ENCODE measurements around the gene CD300A. TPM values are rescaled to one million over a fixed set of nuclear protein-coding genes. Genes with fewer than 3 reads are reported as not detected.

CD300A gene
- 0.05 TPM in 1 of 2 replicates, not detected in the other for total RNA-seq

DNA sequence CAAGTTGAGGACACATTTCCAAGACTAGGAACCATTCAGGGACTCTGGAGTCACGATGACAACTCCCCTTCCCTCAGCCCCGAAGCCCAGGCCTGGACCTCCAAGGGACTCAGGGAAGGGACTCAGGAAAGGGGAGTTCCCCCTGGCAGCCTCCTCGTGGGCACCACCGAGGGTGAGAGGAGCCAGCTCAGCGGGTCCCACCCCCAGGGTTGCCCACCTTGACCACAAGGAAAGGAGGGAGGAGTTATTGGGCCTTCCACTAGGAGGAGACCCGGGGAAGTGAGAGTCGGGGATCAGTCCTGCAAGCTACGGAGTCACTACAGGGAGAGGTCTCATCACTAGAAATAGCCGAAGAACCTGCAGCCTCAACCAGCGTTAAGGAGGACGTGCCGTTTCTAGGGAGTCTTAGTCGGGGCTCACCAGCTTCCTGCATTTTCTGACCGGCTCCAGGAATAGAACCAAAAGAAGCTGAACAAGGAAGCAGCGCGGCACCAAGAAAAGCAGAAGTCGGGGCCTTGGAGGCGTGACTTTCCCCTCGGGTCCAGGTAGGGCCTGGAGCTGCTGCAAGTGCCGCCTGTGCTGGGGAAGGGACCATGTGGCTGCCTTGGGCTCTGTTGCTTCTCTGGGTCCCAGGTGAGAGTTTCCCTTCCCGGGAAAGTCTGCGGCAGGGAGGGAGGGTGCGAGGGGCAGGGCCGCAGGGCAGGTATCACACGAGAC lies at the start of gene CD300A:
TSS of gene CD300A (plus strand) at position 524 of the 717 bp plus-strand sequence. CDS start at position 594, 70 bp downstream.
- DNase-seq (ENCODE audit: low read depth) = no peak

DNA sequence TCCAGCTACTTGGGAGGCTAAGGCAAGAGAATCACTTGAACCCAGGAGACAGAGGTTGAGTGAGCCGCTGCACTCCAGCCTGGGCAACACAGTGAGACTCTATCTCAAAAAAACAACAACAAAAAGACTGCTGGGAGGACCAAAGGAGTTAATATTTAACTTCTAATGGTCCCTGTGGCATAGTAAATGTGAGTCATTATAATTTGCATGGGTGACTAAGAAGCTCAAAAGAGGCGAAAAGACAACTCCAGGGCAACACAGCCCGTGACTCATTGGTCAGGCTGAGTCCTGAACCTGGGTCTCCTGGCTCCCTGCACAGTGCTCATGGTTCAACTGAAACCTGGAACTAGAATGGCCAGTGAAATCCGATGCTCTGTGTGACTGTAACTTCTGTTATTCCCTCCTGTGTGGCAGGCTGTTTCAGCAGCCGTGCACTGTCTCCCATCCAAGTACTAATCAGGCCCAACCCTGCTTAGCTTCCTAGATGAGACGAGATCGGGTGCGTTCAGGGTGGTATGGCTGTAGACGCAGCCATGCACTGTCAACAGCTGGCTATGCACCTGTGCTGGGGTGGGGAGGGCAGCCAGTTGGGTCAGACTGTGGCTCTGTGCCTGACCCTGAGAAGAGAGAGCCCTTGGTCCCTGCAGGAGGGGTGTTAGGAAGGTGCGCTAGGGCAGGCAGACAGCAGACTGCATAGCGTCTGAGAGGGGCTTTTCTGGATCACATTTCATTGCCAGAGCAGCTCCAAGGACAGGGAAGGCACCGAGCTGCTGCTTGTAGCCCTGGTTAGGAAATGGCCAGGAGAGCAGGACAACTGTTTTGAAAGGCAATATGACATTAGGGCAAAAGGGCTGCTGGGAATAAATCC lies 49.0 kb upstream of the CD300A start:
- peak; percentile 98 for DNase-seq (ENCODE audit: low read depth)

DNA sequence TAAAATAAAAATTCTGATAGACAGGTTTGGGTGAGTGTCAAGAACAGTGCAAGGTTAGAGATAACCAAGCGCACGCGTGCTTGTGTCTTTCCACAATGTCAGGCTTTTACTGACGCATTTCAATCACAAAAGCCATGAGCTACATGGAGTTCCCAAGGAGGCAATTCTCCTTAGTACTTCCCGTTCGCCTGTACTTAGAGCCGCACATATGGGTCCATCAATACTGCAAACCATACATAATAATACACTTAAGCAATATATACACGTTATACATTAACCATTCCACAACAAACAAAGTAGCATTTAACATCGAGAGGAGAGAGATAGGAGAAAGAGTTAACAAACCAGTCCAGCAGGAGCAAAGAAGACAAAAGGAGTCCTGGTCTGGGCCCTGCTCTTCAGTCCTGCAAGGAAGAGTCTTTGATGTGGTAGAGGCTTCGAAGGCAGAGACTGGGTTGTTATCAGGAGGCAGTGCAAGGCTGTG lies 46.5 kb upstream of the CD300A start:
- no peak for DNase-seq (ENCODE audit: low read depth)

DNA sequence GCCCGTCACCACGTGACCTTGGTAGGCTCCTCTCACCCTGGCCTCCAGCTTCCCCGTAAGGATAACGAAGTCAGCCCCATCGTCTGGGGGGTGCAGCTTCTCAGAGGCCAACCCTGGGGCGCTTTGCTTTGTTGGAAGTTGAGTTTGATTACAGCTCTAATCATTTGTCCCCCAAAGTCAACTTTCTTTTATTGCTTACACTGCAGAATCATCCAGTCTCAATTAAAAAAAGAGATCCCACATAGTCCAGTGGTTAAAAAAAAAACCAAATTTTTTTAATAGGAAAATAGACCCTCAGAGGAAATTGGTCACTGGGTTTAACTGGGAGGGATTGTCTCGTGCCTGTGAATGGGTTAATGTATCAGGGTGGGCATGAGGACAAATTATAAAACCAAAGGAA lies 42.3 kb upstream of the CD300A start:
- DNase-seq (ENCODE audit: low read depth) = no peak

DNA sequence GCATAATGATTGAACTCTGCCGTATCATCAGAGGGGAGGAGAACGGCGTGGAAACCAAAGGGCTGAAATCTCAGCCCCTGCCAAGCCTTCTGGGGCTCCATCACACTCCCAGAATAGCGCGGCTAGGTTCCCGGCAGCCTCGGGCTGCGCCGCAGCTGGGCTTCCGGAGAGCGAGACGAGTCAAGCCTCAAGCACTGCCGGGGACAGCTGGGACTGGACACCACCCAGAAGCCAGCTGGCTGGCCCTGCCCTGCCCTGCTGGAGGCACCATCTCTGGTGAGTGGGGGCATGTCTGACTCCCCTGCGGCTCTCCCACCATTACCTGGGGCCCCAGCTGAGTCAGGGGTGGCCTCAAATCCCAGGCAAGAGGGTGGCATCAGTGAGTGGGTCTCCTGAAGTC lies 41.8 kb upstream of the CD300A start:
- no peak for DNase-seq (ENCODE audit: low read depth)

DNA sequence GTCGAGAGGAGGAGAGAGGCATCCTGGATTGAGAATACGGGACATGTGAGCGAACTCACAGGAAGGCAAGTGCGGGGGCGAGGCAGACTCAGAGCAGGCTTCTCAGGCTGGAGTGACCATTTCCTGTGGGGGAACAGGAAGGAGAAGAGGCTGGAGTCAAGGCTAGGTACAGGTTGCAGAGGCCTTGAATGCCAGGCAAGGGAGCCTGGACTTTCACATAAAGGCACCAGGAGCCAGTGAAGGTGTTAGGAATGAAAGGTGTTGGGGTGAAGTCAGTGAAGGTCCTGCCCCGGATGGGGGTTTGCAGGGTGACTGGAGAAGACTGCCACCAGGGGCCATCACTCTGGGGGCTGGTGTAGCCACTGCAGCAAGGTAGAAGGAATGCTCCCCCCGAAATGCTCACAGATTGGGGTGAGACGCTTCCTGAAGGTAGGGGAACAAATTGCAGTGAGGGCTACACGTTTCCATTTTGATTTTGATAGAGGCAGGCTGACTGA lies 39.8 kb upstream of the CD300A start:
- DNase-seq (ENCODE audit: low read depth) = peak; percentile 40

DNA sequence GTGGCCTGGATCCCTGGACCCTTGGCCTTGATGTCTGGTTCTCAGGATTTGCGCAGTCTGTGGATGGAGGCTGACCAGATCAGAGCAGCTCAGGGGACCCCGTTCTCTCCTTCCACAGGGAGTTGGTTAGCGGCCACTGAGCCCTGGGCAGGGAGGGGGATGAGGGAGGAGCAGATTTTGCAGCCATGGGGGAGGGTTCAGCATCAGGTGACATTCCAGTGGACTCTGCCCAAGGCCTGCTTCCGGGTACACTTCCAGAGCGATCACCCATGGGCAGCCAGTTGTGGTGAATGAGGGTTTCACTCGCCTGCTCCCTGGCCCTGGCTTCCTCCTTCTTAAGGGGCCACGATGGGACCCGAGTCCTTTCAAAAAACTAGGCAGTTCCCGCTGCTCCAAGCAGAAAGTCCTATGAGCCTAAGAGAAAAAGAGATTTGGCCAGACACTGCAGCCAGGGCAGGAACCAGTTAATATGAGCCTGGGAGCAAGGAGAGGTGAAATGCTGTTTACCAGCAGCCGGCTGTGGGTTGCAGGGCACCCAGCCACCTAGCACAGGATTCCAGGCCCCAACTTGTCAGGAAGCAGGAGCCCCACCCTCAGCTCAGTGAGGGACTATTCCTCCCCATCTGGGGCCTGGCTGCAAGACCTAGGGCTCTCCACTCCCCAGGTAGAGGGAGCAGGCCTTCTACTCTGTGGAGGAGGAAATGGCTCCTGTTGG lies 39.2 kb upstream of the CD300A start:
- peak; percentile 88 for DNase-seq (ENCODE audit: low read depth)

DNA sequence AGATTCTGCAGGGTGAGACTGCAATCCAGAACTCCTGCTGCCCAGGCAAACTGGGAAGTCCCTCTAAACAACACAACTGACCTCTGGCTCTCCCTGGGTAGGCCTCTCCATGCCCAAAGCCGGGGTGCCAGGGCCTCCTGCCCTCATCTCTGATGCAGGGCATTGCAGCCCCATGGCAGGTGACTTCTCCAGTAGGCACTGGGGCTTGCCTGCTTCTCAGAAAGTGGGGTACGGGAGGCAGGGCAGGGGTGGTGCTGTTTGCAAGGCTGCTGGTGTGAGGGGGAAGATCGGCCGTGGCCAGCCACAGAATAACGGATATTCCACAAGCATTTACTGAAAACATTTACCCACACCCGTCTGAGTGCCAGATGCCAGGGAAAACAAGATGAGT lies 38.7 kb upstream of the CD300A start:
- no peak for DNase-seq (ENCODE audit: low read depth)

DNA sequence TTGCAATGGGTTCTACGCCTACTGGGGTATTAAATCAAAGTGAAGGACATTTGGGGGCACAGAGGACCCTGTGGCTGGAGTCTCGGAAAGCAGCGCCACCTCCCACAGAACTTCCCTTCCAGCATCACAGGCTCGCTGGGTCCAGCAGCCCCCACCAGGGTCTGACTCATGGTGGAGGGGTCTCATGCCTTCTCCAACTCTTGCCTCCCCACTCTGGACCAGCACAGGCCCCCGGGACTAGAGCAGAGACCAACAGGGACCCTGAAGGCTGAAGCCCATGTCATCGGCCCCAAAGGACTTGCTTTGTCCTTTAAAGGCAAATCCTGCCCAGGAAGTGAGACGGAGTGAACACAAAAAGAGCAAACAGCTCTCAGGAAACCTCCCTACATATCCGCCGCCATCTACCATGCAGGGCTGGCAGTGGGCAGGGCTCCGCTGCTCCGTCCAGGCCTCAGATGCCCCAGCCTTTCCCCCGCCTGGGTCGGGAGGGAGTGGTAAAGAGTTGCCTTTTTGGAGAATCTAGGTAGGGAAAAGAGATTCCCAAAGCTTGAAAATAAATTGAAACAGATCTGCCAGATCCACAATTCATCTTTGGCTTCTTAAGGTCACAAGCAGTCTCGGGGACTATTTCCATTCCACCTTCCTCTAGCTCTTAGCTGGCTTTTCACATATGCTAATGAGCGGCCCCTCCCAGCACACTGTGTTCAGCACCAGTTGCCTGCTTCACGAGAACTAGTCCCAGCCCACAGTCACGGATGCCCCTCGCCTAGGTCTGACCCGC lies 36.6 kb upstream of the CD300A start:
- DNase-seq (ENCODE audit: low read depth) = peak; percentile 66

DNA sequence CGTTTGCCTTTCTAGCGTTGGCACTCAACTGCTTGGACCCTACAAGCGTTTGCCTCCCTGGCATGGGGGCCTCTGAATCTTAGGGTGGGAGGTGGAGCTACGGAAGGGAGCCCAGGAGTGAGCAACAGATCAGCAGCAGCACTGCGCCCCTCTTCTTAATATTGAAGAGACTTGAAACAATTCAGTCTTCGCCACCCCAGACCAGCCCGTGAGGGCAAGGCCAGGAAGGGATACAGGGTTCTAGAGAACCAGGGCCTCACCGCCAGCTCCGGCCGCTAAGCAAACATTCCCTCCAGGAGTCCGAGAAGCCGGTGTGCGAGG lies 36.1 kb upstream of the CD300A start:
- DNase-seq (ENCODE audit: low read depth) = no peak

DNA sequence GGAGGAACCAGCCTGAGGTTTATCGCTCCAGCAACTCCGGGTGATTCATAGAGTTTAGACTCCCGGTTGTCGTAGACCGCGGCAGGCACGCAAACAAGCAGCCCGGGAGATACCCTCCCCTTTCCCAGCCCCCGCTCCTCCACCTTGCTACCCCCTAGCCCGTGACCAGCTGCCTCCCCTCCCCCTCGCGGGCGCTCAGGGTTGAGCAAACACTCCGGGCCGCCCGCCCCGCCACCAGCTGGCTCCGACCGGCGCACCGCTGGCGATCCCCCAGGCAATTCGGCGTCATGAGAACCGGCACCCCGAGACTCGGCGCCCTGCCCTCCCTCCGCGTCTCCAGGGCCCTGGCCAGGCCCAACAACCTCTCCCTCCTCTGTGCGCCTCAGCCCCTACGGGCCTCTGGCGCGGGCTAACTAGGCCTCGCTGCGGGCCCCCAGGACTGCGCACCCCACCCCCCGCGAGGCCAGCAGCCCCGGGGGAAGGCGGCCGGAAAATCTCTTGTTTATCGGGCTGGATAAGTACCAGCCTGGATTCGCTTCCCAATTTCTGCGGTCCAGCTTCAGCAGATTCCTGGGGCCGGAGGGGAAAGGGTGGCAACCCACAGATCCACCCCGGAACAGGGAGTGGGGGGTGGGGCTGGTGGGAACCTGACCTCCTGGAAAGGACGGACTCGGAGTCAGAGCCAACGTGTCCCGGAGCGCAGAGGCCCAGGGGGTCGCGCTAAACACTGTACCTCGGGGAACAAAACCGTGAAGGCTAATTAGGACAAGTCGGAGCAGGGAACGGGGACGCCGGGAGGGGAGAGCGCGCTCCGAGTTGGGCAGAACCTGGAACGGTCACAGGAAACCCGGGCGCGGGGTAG lies 35.5 kb upstream of the CD300A start:
- peak; percentile 98 for DNase-seq (ENCODE audit: low read depth)

DNA sequence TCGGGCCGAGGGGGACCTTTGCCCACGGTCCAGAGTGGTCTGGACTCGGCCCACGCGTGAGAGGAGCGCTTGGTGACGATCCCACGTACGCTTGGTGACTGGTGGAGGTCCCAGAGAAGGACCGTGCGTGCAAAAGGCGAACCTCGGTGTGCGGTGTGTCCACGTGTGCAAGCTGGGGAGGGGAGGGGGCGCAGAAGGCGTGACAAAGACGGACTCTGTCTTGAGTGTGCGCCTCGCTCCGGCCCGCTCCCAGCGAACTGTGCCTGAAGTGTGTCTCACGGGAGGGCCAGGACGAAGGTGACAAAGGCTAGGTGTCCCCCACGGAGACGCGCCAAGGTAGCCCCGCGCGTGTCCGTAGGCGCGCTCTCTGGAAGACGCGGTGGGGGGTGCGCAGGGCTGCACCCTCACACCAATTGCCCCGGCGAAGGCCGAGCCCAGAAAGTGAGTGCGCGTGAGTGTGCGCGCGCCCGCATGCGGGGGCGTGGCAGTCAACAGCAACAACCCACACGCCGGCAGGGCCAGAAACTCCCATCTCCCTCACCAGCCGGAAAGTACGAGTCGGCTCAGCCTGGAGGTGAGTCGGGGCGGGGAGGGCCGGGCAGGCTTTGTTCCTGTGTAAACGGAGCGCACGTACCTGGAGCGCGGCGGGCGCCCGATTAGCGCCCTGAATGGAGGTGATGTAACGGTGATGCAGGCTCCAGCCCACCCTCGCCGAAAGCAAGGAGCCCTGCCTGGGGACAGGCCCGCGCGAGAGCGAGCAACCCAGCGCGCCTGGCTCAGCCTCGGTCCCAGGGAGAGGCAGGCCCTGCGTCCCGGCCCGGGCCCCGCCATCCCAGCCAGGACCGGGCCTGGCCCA lies 34.6 kb upstream of the CD300A start, which contains the start of gene GPRC5C:
TSS of gene GPRC5C (plus strand) at position 521 of the 856 bp plus-strand sequence. CDS start 7,689 bp downstream, outside the sequence.
- peak; percentile 68 for DNase-seq (ENCODE audit: low read depth)

DNA sequence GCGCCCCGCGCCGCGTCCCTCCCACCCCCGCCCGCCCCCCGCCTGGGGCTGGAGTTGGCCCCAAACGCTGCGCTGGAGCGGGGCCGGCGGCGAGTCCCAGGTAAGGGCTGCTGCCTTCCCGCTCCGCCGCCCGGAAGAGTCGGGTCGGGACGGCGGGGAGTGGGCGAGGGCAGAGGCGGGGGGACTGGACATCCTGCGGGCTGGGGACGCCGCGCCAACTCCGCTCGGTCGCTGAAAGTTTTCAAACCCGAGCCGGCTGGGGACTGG lies 34.1 kb upstream of the CD300A start:
- no peak for DNase-seq (ENCODE audit: low read depth)

DNA sequence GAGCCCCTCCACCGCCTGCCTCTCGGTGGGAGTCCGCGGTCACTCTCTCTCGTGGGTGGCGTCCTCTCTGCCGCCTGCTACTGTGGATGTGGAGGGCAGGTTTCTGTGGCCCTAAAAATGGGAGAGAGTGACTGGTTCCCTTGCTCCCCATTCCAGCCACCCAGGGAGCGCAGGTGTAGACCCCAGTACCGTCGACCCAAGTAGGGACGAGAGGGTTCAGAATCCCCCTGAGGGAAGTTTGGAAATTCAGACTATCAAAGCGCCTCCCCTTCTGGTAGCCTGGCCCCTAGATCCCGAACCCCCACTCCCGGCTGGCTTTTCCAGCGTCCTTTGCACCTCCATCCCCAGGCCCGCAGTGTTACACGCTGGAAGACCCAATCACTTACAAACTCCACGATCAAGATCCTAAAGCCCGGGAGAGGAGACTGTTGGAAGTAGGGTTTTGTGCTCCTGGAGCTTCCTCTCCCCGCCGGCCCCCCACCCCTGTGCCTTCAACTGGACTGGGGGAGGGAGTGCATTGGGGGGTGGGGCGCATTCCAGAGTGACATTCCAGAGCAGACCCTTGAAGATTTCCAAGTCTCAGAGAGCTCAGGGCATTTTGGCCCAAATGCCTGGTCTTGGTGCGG lies 33.6 kb upstream of the CD300A start:
- DNase-seq (ENCODE audit: low read depth) = no peak

DNA sequence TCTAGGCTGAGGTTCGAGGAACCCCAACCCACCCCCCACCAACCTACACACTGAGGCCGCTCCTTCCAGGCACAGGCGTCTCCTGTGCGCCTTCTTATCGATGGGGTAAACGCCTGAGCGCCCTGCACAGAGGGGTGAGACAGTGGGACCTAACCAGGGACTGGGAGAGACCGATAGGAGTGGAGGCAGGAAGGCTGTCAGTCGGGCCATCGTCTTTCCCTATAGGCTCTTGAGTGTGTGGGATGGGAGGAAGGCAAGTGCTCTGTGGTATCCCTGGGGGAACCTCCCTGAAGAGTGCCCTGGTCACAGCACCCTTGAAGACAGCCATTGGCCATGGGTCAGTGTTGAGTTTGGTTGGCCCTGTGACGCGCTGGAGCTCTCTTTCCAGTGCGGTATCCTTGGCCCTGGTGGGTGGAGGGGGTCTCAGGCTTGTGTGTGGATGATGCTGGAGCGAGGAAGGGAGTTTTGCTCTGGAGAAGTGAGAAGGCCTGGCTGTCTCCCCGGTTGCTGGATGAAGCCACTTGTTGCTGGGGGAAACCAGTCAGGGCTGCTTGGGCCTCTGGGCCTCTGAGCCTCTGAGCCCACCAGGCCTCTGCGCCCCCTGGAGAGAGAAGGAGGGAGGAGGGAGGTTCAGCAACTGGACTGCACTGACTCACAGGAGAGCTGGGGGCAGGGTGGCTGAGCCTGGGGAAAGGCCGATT lies 32.9 kb upstream of the CD300A start:
- peak; percentile 56 for DNase-seq (ENCODE audit: low read depth)

DNA sequence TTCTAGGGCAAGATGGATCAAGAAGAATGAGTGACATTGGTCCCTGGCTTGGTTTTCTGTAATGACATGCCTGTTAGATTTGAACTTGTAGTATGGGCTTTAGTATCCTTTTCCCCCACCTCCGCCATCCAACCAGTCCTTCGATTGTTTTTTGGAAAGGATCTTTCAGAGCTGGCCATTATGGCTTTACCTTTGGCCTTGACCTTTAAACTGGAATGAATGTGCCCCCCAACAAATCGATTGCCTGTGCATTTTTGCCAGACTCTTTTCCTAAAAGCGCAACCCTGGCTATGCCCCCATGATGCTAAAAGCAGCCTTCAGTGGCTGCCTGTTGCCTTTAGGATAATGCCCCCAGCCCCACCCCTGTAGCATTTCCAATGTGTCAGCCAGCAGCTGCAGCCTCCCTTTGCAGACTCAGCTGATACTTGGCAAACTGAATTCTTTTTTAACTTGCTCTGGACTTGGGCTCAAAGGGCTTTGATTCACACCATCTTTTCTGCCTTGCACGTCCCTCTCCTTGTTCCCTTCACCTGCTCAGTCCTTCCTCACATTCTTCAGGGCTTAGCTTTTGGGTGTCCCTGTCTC lies 30.6 kb upstream of the CD300A start:
- DNase-seq (ENCODE audit: low read depth) = no peak

DNA sequence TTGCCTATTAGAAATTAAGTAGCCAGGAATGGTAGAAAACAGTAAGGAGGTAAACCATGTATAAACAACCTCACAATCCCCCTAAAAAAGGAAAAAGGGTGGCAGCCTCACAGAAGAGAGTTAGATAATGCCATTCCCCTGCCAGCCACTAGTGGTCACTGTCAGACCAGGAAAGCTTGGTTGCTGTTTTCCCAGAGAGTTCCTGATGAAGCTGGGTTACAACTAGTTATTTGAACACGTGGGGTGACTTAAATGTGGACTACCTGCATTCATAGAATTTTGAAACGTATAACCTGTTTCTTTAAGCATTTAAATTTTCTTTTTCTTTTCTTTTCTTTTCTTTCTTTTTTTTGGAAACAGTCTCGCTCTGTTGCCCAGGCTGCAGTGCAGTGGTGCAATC lies 28.7 kb upstream of the CD300A start:
- no peak for DNase-seq (ENCODE audit: low read depth)

Data from renal cortical epithelial cell (primary cell).